ENCODE data around the gene HSPG2.
"Not testable (repeated sequence)": the region's sequence is repeated elsewhere in the genome, so short reads cannot be mapped to it uniquely, and the experiment has no call there.

The HSPG2 gene

GRCh38 chr1:21843208-21843607 lies 93.9 kb downstream of the HSPG2 start:
- no peak for DNase-seq (ENCODE audit: low read depth)

- no peak for DNase-seq (ENCODE audit: low read depth)
Observed at GRCh38 chr1:21842606-21843162, 94.4 kb downstream of the HSPG2 start.

GRCh38 chr1:21841852-21842466 lies 95.2 kb downstream of the HSPG2 start:
- no peak for DNase-seq (ENCODE audit: low read depth)

- no peak for DNase-seq (ENCODE audit: low read depth)
Observed at GRCh38 chr1:21840981-21841380, 96.1 kb downstream of the HSPG2 start.

- DNase-seq (ENCODE audit: low read depth), result no peak
Observed at GRCh38 chr1:21839337-21840037, 97.6 kb downstream of the HSPG2 start.

GRCh38 chr1:21838359-21839157 lies 98.6 kb downstream of the HSPG2 start:
- DNase-seq (ENCODE audit: low read depth), result no peak

- DNase-seq (ENCODE audit: low read depth), result no peak
Observed at GRCh38 chr1:21837476-21837875, 99.6 kb downstream of the HSPG2 start.

GRCh38 chr1:21836729-21837128 lies 100.4 kb downstream of the HSPG2 start:
- DNase-seq (ENCODE audit: low read depth), result no peak

- no peak for DNase-seq (ENCODE audit: low read depth)
Observed at GRCh38 chr1:21836010-21836409, 101.1 kb downstream of the HSPG2 start.

GRCh38 chr1:21834666-21835065 lies 102.4 kb downstream of the HSPG2 start:
- DNase-seq (ENCODE audit: low read depth), result no peak

GRCh38 chr1:21834094-21834493 lies 103.0 kb downstream of the HSPG2 start:
- DNase-seq (ENCODE audit: low read depth), result no peak

- DNase-seq (ENCODE audit: low read depth), result no peak
Observed at GRCh38 chr1:21833392-21833976, 103.6 kb downstream of the HSPG2 start.

GRCh38 chr1:21831454-21831970 lies 105.6 kb downstream of the HSPG2 start:
- no peak for DNase-seq (ENCODE audit: low read depth)

GRCh38 chr1:21830792-21831453 lies 106.2 kb downstream of the HSPG2 start:
- DNase-seq (ENCODE audit: low read depth), result no peak

GRCh38 chr1:21829294-21829693 lies 107.8 kb downstream of the HSPG2 start:
- DNase-seq (ENCODE audit: low read depth), result no peak

GRCh38 chr1:21828506-21829210 lies 108.5 kb downstream of the HSPG2 start:
- DNase-seq (ENCODE audit: low read depth), result no peak

GRCh38 chr1:21828075-21828474 lies 109.0 kb downstream of the HSPG2 start:
- DNase-seq (ENCODE audit: low read depth), result no peak

- DNase-seq (ENCODE audit: low read depth), result no peak
Observed at GRCh38 chr1:21827141-21827679, 109.9 kb downstream of the HSPG2 start.

- DNase-seq (ENCODE audit: low read depth), result not testable (repeated sequence)
Observed at GRCh38 chr1:21826694-21827093, 110.4 kb downstream of the HSPG2 start.

GRCh38 chr1:21825393-21825792 lies 111.7 kb downstream of the HSPG2 start:
- no peak for DNase-seq (ENCODE audit: low read depth)

- DNase-seq (ENCODE audit: low read depth), result no peak
Observed at GRCh38 chr1:21824926-21825325, 112.2 kb downstream of the HSPG2 start.
